GM19238 (cell line): ENCODE data around the gene OR2F2.

Source experiments
- DNase-seq: peaks from one replicate; pipeline ENCODE4 v3.0.0; 2011; ENCODE audit warnings: low spot score; ENCODE audit not compliant: insufficient read length

The OR2F2 gene

GRCh38 chr7:143914938-143915652 lies 19.9 kb upstream of the OR2F2 start:
- DNase-seq = no peak

- no peak for DNase-seq
Observed at GRCh38 chr7:143924851-143925250, 10.2 kb upstream of the OR2F2 start.

GRCh38 chr7:143929224-143929920 lies 5.7 kb upstream of the OR2F2 start:
- DNase-seq = no peak

- DNase-seq = no peak
Observed at GRCh38 chr7:143931739-143932138, 3.3 kb upstream of the OR2F2 start.

- no peak for DNase-seq
Observed at GRCh38 chr7:143936087-143937009, 1.3 kb downstream of the OR2F2 start.

- no peak for DNase-seq
Observed at GRCh38 chr7:143938379-143939243, 3.6 kb downstream of the OR2F2 start.

- no peak for DNase-seq
Observed at GRCh38 chr7:143945423-143945822, 10.4 kb downstream of the OR2F2 start.

GRCh38 chr7:143947111-143947510 lies 12.1 kb downstream of the OR2F2 start:
- DNase-seq = no peak

GRCh38 chr7:143948733-143949132 lies 13.7 kb downstream of the OR2F2 start:
- no peak for DNase-seq

- DNase-seq = no peak
Observed at GRCh38 chr7:143953421-143953820, 18.4 kb downstream of the OR2F2 start.

GRCh38 chr7:143954135-143954534 lies 19.1 kb downstream of the OR2F2 start:
- DNase-seq = no peak

- DNase-seq = no peak
Observed at GRCh38 chr7:143954544-143954943, 19.5 kb downstream of the OR2F2 start, which contains the start of gene OR2F1. Gene OR2F1 (plus strand): TSS chr7:143954844. CDS start chr7:143959971, 5,127 bp downstream.

- DNase-seq = no peak
Observed at GRCh38 chr7:143958781-143959180, 23.7 kb downstream of the OR2F2 start.

- DNase-seq = no peak
Observed at GRCh38 chr7:143960813-143961610, 26.0 kb downstream of the OR2F2 start.

GRCh38 chr7:143965280-143965679 lies 30.2 kb downstream of the OR2F2 start:
- DNase-seq = no peak

GRCh38 chr7:143967398-143967797 lies 32.4 kb downstream of the OR2F2 start:
- DNase-seq = no peak

- no peak for DNase-seq
Observed at GRCh38 chr7:143973870-143974416, 38.9 kb downstream of the OR2F2 start.

GRCh38 chr7:143974459-143974858 lies 39.4 kb downstream of the OR2F2 start:
- no peak for DNase-seq

- DNase-seq = no peak
Observed at GRCh38 chr7:143975617-143976016, 40.6 kb downstream of the OR2F2 start.

GRCh38 chr7:143978585-143978984 lies 43.6 kb downstream of the OR2F2 start:
- DNase-seq = no peak
